GM04504 (cell line): ENCODE results near the gene RRAS.
A peak's percentile ranks its signal among the peaks of the same experiment; 100 is the strongest.

Experiments
- DNase-seq: peaks from one replicate; pipeline ENCODE4 v3.0.0-alpha.2; 2012; ENCODE audit warnings: low read depth

RRAS gene

GRCh38 chr19:49640113-49640898 lies at the start of gene RRAS:
Gene RRAS (minus strand): TSS chr19:49640143. CDS start chr19:49640098, 45 bp downstream.
- DNase-seq: peak; percentile 100

- DNase-seq: no peak
Observed at GRCh38 chr19:49689133-49690078, 49.5 kb upstream of the RRAS start, which contains the start of gene ADM5. Gene ADM5 (plus strand): TSS chr19:49689594. CDS start chr19:49689838, 244 bp downstream.

DNA sequence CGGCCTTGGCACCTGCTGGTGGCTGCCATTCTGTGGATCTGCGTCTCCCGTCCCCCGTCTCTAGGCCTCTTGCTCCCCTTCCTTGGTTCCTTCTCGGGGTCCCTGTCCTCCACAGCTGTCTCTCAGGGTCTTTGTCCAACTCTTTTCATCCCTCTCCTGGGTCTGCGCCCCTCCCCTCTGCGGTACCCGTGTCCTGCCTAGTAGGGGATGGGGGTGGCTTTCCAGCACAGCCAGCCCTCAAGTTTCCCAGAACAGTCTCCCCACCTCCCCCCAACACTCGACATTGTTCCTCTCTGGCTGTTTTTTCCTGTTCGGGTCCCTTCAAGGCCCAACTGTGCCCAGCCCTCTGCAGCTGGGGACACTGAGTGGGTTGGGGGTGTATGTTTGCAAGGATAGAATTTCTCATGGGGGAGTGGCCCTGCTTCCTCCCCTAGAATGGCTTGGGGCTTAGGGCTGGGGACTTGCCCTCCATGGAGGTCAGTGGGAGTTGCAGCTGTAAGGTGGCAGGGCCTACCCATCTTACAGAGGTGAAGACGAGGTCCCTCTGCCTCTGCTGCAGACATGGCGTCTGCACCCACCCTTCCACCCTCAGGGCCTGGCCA lies 48.7 kb upstream of the RRAS start:
- DNase-seq: no peak

DNA sequence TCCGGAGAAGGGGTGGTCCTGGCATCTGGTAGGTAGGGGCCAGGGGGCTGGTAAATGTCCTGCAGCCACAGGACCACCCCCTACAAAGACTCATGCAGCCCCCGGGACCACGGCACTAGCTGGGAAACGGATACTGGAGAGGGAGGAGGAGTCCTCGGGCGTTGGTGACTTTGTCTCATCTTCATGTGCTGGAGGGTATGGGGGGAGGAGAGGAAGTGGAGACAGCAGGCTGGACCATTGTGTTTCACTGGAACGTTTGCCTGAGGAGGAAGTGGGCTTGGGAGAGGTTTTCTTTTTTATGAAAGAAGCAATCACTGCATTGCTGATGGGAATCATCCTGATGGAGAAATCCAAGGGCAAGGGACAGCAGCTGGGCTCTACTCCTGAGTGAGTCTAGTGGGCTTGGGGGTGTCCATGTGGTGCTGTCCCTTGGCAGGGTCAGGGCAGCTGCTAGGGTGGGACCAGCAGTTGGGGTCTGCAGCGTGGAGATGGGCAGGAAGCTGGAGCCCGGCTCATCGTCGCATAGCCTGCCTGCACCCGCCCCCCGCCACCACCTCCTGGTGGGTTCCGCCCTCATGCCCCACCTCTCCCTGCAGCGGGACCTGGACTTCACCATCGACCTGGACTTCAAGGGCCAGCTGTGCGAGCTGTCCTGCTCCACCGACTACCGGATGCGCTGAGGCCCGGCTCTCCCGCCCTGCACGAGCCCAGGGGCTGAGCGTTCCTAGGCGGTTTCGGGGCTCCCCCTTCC lies 47.8 kb upstream of the RRAS start:
- no peak for DNase-seq

DNA sequence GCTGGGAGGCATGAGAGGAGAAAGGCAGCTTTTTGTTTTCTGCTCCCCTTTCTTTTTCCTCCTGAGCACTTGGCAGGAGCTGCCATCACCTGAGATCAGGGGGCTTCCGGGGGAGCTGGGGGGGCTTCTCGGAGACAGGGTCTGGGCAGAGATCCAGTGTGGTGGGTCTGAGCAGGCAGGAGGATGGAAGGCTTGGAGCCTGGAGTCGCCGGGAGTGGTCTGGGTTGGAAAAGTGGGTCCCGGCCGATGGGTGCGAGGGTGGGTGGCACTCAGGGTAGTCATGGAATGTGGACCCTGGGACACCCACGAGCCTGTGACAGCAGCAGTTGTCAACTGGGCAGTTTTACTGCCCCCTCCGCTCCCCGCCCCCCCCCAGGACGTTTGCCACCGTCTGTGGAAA lies 47.2 kb upstream of the RRAS start:
- no peak for DNase-seq

GRCh38 chr19:49686503-49687088 lies 46.7 kb upstream of the RRAS start:
- no peak for DNase-seq

GRCh38 chr19:49685845-49686332 lies 45.9 kb upstream of the RRAS start:
- no peak for DNase-seq

GRCh38 chr19:49684983-49685553 lies 45.1 kb upstream of the RRAS start:
- DNase-seq: no peak

GRCh38 chr19:49684251-49684982 lies 44.5 kb upstream of the RRAS start:
- DNase-seq: no peak

DNA sequence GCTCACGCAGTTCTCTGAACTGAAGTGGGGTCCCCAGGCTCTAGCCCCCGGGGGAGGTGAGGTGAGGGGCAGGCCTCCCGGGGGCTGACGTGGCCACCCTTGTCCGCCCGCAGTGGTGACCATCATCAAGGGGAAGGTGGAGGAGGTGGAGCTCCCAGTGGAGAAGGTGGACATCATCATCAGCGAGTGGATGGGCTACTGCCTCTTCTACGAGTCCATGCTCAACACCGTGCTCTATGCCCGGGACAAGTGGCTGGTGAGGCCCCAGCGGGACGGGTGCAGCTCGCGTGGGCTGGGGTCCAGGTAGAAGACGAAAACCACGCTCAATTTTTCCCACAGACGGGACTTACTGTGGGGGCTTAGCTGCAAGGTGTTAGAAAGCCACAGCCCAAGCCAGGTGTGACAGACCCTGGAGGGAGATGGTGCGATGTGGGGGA lies 43.9 kb upstream of the RRAS start:
- no peak for DNase-seq

DNA sequence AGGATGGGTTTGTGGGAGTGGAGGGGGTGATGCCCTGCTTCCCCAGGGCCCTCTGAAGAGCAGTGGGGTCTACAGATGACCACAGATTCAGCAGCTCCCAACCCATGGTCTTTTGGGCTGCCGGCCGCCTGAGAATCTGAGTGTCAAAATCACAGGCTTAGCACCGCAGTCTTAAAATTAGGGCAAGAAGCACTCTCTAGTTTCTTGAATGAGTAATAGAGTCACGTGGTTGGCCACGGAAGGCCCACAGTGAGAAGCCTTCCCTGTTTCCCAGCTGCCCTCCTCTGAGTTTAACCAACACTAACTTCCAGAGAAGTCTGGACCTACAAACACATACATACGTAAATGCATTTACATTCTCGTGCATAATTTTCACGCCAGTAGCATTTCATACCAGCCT lies 42.3 kb upstream of the RRAS start:
- DNase-seq: no peak

- DNase-seq: no peak
Observed at GRCh38 chr19:49681830-49682229, 41.9 kb upstream of the RRAS start.

- peak; percentile 53 for DNase-seq
Observed at GRCh38 chr19:49680421-49681351, 40.7 kb upstream of the RRAS start.

GRCh38 chr19:49679771-49680413 lies 39.9 kb upstream of the RRAS start:
- no peak for DNase-seq

GRCh38 chr19:49678985-49679770 lies 39.2 kb upstream of the RRAS start:
- DNase-seq: no peak

DNA sequence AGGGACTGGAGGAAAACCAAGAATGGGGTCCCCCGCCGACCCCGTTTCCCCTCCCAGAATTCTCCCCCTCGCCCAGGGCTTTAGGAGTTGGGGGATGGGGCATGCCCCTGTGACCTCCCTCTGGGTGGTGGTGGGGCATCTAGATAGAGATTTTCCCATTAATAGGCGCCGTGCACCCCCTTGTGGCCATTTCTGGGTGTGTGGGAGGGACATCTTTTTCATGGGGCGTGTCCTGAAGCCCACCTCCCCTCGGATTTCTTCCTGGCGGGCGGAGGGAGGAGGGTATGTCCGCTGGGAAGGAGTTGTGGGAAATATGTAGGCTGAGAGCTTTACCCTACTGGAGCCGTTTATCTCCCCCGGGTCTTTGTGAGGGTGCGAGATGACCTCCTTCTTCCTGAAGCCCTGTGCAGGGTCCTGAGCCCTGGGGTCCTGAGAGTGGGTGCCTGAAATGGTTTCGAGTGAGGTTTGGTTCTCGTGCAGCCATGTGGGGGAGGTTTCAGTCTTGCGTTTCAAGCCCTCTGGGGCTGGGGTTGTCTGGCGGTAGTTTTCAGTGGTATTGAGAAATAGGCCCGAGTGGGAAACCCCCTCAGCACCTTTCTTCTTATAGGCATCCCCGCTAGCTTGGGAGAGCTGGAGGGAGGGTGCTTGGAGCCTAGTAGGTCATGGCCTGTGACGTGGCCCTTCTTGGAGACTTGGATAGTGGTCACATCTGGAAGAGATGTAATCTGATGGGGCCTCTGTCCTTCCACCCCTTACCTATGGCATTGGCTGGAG lies 38.1 kb upstream of the RRAS start:
- DNase-seq: no peak
